Adipocyte (in vitro differentiated cells): Measurements from ENCODE around the gene N4BP2L2.
A peak's percentile ranks its signal among the peaks of the same experiment; 100 is the strongest.

Experiments
- DNase-seq: peaks from one replicate; pipeline ENCODE4 v3.0.0-alpha.2; 2015; ENCODE audit warnings: low read depth
- H3K27me3 ChIP-seq: replicated peaks from 2 replicates; pipeline ENCODE4 v1.7.0; 2013; ENCODE audit warnings: mild to moderate bottlenecking, low read length, moderate library complexity; ENCODE audit not compliant: control insufficient read depth, insufficient read depth
- H3K36me3 ChIP-seq: 2 replicates; pipeline ENCODE4 v1.7.0; 2013; ENCODE audit warnings: low read length, mild to moderate bottlenecking, moderate library complexity; ENCODE audit not compliant: control insufficient read depth, insufficient read depth, severe bottlenecking
- H3K4me1 ChIP-seq: 2 replicates; pipeline ENCODE4 v1.7.0; 2013; ENCODE audit warnings: mild to moderate bottlenecking, low read length, moderate library complexity; ENCODE audit not compliant: control insufficient read depth, insufficient read depth
- H3K4me3 ChIP-seq: 2 replicates; pipeline ENCODE4 v1.7.0; 2013; ENCODE audit warnings: mild to moderate bottlenecking, low read length, moderate library complexity
- H3K9ac ChIP-seq: 2 replicates; pipeline ENCODE4 v1.7.0; 2013; ENCODE audit warnings: mild to moderate bottlenecking, low read length, moderate library complexity
- H3K9me3 ChIP-seq: 2 replicates; pipeline ENCODE4 v1.7.0; 2013; ENCODE audit warnings: mild to moderate bottlenecking, low read length, moderate library complexity; ENCODE audit not compliant: control insufficient read depth

N4BP2L2 gene

DNA sequence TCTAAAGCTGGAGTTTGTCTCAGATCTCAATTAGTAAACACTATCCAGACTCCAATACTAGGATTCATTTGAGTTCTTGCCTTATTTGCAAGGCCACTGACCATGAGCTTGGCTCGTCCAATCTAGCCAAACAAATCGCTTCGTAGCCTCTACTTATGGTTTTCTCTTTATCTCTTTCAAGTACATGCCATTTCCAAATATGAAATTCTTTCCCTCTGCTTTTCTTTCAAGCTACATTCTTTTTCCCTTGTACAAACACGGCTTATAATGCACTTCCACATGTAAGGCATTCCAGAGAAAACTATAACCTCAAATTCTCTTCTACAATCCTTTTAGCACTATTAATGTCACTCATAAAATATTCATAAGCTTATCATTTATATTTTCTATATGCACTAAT lies 99.7 kb downstream of the N4BP2L2 start:
- DNase-seq = peak; percentile 21
- Histone ChIP-seq H3K27me3 (no peaks in the 10 kb centered on the region), H3K9ac (no peak overlapping the region), H3K9me3 (no peaks in the 10 kb centered on the region), H3K4me1 (no peaks in the 10 kb centered on the region), H3K4me3 (no peak overlapping the region), H3K36me3 (peaks cover 72% of the 10 kb centered on the region)

DNA sequence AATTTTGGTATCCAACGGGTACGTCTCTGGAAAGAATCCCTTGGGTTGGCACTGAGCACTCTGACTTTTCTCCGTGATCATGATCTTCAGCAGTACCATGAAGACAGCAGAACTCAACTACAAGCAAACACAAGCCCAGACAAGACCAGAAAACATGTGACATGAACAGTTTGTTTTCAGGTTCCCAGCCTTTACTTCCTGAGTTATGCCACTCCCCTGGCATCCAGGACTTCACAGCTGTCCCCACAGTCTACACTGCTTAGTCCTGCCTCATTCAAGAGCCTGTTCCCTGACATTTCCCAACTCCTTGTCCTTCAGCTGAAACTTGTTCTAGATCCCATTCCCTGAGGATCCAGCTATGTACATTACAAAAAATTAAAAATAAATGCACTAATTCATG lies 105.7 kb downstream of the N4BP2L2 start:
- Histone ChIP-seq H3K27me3 (no peaks in the 10 kb centered on the region), H3K36me3 (peaks cover 67% of the 10 kb centered on the region), H3K9ac (no peak overlapping the region), H3K4me1 (peaks cover 7% of the 10 kb centered on the region), H3K4me3 (no peak overlapping the region), H3K9me3 (no peaks in the 10 kb centered on the region)
- no peak for DNase-seq

DNA sequence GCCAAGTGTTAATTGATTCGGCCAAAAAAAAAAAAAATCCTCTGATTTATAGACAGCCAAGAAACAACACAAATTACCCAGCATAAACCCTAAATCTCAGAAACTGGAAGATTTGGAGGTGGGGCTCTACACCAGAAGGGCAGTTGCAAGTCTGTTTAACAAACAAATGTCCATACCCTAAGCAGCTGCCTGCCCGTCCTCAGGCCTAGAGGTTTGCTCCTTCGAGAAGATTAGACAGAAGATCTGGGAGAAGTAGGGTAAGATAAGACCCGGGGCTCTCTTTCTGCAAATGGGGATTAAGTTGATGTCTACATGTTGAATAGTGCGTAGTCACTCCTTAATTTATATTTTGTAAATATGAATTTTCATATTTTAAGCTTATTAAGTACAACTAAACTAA lies 107.2 kb downstream of the N4BP2L2 start:
- Histone ChIP-seq H3K9ac (no peak overlapping the region), H3K9me3 (no peaks in the 10 kb centered on the region), H3K4me1 (peaks cover 13% of the 10 kb centered on the region), H3K27me3 (no peaks in the 10 kb centered on the region), H3K4me3 (no peak overlapping the region), H3K36me3 (peaks cover 55% of the 10 kb centered on the region)
- no peak for DNase-seq

DNA sequence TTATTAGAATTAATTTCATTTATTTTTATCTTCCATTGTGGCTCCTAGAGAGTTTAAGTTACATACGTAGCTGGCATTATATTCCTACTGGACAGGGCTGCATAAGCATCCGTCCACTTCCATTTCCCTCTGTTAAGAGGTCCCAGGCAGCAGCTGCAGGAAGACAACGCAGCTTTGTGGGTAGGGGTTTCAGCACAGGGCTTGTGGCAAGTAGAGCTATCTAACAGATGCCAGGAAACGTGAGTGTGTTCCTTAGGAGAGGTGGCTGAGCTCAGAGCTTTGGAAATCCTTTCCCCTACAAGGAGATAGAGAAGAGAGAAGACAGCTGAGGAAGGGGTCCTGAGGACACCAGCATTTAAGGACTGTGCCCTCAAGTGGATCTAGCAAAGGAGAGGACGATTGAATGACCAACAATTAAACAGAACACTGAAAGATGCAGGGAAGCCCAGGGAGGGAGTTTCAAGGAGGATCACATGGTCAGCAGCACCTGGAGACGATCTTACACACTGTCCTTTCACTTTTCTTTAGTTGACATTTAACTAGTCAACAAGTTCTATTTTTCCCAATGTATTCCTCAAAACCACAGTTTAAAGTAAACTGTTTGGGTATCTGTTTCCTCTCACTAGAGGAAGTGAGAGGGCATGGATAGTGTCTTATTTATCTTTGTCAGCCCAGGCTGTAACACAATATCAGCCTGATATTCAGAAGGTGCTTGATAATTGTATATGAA lies 108.4 kb downstream of the N4BP2L2 start:
- DNase-seq = no peak
- peaks cover 18% of the 10 kb centered on the region for H3K4me1 ChIP-seq
- H3K9ac ChIP-seq = no peak overlapping the region
- no peaks in the 10 kb centered on the region for H3K27me3 ChIP-seq
- H3K36me3 ChIP-seq = peaks cover 46% of the 10 kb centered on the region
- H3K9me3 ChIP-seq = no peaks in the 10 kb centered on the region
- no peak overlapping the region for H3K4me3 ChIP-seq

DNA sequence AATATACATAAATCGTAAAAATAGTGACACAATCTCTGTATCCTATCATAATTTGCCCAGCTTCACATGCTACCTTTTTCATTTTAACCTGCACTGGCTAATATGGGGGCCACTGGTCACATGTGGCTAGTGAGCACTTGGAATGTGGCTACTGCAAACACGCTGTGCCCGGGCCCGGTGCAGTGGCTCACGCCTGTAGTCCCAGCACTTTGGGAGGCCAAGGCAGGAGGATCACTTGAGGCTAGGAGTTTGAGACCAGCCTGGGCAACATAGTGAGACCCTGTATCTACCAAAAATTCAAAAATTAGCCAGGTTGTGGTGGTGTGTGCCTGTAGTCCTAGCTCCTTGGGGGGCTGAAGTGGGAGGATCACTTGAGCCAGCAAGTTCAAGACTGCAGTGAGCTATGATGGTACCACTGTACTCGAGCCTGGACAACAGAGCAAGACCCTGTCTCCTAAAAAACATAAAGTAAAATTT lies 109.1 kb downstream of the N4BP2L2 start:
- H3K9me3 ChIP-seq = no peaks in the 10 kb centered on the region
- no peak overlapping the region for H3K9ac ChIP-seq

DNA sequence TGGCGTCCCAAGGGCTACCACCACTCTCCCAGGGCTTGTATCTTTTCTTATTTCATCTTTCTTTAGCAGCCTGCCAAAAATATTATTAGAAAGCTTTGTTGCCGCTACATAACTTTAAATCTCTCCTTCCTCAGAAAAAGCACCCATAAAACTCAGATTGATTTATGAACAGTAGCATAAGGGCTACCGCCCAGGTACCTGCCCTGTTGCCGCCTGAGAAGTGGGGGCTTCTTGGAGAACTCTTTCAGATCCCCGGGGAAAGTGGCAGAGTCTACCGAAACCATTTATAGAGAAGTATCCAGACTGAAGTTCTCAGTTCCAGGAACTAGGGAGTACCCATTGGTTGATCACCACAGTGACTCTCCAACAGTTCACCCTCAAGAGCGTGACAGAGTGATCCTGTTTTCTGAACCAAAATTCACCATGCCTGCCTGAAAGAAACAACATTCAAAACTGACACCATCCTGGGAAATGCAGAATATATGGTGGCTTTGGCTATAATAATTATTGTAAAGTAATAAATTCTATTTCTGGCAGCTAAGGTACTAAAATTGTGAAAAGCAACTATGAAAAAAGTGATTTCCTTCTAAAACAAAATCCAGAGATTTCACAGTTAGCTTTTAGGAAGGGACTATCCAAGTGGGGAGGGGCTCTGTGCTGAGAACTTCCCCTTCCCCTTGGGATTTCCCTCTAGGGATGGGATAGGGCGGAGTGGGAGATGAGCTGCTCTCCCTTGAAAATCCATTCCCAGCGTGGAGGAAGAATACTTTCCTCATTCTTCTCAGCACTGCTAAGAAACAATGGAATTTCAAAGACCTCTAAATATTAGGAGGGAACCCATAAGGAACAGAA lies 109.8 kb downstream of the N4BP2L2 start:
- Histone ChIP-seq H3K36me3 (peaks cover 41% of the 10 kb centered on the region), H3K9me3 (no peaks in the 10 kb centered on the region), H3K4me1 (peaks cover 18% of the 10 kb centered on the region), H3K9ac (peak overlapping the region; percentile 79), H3K27me3 (no peaks in the 10 kb centered on the region), H3K4me3 (peak overlapping the region; percentile 81)
- DNase-seq = no peak

More for the DNA sequence above, 109.1 kb downstream of the N4BP2L2 start:
- Histone ChIP-seq H3K27me3 (no peaks in the 10 kb centered on the region), H3K36me3 (peaks cover 40% of the 10 kb centered on the region), H3K4me3 (no peak overlapping the region), H3K4me1 (peaks cover 18% of the 10 kb centered on the region)
- DNase-seq = no peak

DNA sequence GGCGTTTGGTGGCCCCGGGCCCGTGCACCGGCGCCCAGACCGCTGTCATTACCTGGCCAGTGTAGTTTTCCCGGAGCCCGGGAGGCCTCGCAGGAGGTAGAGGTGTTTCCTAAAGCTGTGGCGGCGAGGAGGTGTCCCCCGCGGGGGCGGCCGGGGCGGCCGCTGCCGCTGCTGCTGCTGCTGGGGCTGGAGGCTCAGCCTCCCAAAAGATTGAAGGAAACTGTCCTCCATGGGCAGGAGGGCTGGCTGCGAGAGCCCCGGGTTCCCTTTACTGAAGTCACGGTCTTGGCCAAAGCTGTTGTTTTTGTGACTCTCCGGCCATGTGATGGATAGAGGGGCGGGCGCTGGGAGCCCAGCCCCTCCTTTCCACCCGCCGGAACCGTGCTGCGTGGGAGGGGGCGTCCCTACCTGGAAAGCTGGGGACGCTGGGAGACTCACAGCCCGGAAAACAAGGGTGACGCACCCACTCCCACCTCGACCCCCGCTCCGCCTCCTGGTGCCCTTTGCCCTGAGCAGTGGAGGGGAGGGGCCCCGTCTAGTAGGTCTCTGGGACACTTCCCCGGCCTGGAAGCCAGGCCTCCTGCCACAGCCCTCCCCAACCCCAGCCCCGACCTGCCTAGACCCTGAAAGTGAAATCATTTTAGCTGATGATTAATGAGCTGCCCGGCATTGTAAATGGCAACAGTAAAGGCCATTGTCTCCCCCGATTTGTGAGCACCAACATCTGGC lies 110.6 kb downstream of the N4BP2L2 start, which contains the start of gene N4BP2L1:
Gene N4BP2L1 (minus strand): TSS at position 279 of the 729 bp plus-strand sequence. CDS start 48 bp downstream, at position 231.
- peak within 1 kb of the TSS; percentile 81 for H3K4me3 ChIP-seq
- no peaks in the 10 kb centered on the region for H3K9me3 ChIP-seq
- peaks cover 18% of the 10 kb centered on the region for H3K4me1 ChIP-seq
- peaks cover 43% of the 10 kb centered on the region for H3K36me3 ChIP-seq
- H3K27me3 ChIP-seq = no peaks in the 10 kb centered on the region
- peak within 1 kb of the TSS; percentile 79 for H3K9ac ChIP-seq
- DNase-seq = peak; percentile 64

DNA sequence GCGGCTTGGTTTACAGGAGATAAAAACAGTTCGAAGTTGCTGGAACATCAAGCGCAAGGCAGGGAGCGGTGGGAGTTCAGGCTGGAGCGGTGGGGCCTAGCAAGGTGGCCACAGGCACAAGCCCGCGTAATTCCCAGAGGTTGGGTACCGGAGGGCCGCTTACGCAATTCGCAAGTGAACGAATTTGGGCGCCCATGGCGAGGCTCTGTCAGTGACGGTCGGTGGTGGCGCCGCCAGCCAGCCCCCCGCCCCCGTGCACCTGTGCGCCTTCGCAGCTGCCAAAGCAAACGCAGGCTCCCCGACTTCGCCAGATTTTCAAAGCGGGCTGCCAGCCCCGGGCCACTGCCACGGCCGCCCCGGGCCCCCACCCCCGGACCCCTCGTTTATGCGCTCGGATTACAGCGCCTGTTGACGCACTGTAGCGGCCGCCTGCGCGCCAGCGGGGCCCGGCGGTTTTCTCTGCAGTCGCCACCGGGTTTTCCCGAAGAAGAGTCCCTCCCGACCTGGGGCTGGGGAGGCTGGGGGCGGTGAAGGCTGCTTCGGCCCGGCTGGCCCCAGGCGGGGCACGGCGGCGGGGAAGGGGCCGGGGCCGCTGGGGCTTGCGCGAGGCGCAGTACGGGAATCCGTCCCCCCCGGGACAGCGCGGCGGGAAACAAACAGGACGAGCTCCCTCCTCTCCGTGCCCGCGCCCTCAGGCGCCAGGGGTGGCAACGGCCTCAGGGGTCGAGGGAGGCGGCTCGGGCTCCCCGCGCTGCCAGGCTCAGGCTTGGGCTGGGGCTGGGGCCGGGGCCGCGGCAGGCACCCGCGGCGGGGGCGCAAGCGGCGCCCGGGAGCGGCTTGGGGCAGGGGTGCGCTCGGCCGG lies 111.4 kb downstream of the N4BP2L2 start:
- Histone ChIP-seq H3K36me3 (peaks cover 36% of the 10 kb centered on the region), H3K4me1 (peaks cover 18% of the 10 kb centered on the region), H3K9ac (peak overlapping the region; percentile 79), H3K9me3 (no peaks in the 10 kb centered on the region), H3K4me3 (peak overlapping the region; percentile 81), H3K27me3 (no peaks in the 10 kb centered on the region)
- peak; percentile 62 for DNase-seq

DNA sequence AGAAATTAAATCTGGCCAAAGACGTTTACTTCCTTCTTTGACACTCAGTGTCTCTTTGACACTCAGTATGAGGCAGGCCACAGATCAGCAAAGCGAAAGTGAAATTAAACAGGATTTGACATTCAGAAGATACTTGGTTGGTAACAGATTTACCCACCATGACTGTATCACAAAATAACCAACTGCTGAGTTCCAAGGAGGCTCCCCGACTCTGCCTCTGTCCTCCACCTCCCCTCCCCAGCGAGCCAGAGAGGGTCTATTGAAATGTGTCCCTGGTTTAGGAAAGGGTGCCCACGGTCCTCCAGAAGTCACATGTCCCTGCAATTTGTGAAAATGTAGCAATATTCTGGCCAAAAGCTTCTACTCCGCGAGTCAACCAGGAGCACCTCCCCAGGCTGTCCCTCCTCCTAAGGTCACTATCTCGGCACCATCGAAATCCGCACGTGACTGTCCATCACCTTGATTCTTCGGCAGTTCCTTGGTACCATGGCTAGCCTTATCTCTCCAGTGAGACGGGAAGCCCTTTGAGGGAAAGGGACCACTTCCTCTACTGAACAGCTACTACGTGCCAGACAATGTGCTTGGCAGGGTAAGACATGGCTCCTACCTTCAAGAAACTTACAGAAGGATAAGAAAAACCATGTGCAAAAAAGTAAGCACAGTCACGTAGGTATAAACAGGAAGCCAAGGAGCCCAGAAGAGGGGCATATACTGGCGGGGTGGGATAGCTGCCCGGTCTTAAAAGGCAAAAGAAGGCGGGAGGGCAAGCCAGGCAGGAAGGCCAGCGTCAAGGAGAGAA lies 112.2 kb downstream of the N4BP2L2 start:
- DNase-seq = no peak
- Histone ChIP-seq H3K27me3 (no peaks in the 10 kb centered on the region), H3K4me1 (peaks cover 18% of the 10 kb centered on the region), H3K9me3 (no peaks in the 10 kb centered on the region), H3K9ac (peak overlapping the region; percentile 79), H3K36me3 (peaks cover 29% of the 10 kb centered on the region), H3K4me3 (peak overlapping the region; percentile 81)

DNA sequence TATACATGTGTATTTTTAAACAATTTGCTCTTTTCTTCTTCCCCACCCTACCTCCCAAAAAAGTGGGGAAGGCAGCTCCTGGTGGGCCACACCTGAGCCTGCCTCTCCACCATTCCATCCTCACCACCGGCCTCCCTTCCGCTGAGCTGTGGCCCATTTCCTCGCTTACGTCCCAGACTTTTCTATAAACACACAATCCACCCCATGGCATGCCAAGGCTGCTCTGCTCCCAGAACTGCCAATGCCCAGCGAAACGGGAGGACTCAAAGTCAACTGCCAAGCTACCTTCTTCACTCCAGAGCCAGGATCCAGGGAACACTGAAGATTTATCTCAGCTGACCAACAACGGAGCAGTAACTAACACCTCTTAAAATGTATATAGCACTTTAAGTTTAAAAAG lies 113.4 kb downstream of the N4BP2L2 start:
- peaks cover 20% of the 10 kb centered on the region for H3K36me3 ChIP-seq
- peaks cover 18% of the 10 kb centered on the region for H3K4me1 ChIP-seq
- H3K4me3 ChIP-seq = no peak overlapping the region
- H3K27me3 ChIP-seq = no peaks in the 10 kb centered on the region
- H3K9me3 ChIP-seq = no peaks in the 10 kb centered on the region
- no peak overlapping the region for H3K9ac ChIP-seq
- DNase-seq = no peak
